Spleen (tissue), 7 donors: Measurements from ENCODE around the gene CAMK1G.

Source experiments
- POLR2A ChIP-seq, 3 donors: fragments of 450-650 bp; IDR thresholded peaks; one replicate each; pipeline ENCODE4 v1.5.1; 2017; ENCODE audit warnings: antibody characterized with exemption in 3 of 3, mild to moderate bottlenecking in 1 of 3
- TF ChIP-seq, protein P1 (sequence below), 11 experiments: fragments of 200-600 bp in 7 of 11; fragments of 450-650 bp in 4 of 11; sonication (generic) in 4 of 11; IDR thresholded peaks in 8 of 11; conservative IDR thresholded peaks in 3 of 11; 1 replicate in 7 of 11; 2 replicates in 4 of 11; pipeline versions ENCODE4 v1.4.0 to v1.8.0; 2016 to 2021; ENCODE audit warnings: antibody characterized with exemption in 11 of 11, inconsistent platforms in 4 of 11, mild to moderate bottlenecking in 1 of 11
- donor health status: DM: no; HTN: no; CAD: no; lungs with moderate emphysema.
- donor health status: DM: no; HTN: no; CAD: no.
- donor health status: DM: no; HTN: no; CAD: no.

DNA sequence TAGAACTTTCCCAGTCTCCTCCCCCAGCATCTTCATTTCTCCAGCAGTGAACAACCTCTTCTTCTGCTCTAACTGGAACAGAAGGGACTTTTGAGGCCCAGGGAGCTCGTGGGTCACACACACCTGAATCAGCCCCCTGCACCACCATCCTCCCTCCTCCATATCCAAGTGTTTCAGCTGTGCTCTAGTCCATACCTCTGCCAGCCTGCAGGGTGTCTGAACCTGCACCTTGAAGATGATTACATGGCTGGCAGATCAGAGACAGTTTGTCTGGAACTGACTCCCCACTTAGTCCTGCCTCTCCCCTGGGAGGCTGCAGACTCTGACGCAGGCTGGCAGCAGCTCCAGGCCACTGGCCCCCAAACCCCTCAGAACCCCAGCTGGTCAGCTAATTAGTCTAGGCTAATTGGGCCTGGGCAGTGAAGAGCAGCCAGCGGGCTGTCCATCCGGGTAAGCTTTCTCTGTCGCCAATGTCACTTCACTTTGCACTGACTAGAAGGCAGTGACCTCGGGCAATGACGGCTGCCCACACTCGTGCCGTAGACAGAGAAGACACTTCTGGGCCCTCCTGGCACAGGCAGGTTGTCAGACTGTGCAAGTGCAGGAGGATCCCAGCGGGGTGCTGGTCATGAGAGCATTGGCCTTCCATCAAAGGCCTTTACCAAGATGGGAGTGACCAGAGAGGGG is 12.2 kb downstream of the CAMK1G start:
- TF ChIP-seq, protein P1, sequence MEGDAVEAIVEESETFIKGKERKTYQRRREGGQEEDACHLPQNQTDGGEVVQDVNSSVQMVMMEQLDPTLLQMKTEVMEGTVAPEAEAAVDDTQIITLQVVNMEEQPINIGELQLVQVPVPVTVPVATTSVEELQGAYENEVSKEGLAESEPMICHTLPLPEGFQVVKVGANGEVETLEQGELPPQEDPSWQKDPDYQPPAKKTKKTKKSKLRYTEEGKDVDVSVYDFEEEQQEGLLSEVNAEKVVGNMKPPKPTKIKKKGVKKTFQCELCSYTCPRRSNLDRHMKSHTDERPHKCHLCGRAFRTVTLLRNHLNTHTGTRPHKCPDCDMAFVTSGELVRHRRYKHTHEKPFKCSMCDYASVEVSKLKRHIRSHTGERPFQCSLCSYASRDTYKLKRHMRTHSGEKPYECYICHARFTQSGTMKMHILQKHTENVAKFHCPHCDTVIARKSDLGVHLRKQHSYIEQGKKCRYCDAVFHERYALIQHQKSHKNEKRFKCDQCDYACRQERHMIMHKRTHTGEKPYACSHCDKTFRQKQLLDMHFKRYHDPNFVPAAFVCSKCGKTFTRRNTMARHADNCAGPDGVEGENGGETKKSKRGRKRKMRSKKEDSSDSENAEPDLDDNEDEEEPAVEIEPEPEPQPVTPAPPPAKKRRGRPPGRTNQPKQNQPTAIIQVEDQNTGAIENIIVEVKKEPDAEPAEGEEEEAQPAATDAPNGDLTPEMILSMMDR (IDR thresholded peaks at IDR 0.05 in 8 of 11, conservative IDR thresholded peaks at IDR 0.05 in 3 of 11), result no peak
- TF ChIP-seq POLR2A (IDR thresholded peaks at IDR 0.05), result no peak
